Subcutaneous abdominal adipose tissue (tissue), 5 donors: Measurements from ENCODE around the gene EML6.

Experiments used
- H3K27ac ChIP-seq: one replicate; pipeline ENCODE4 v1.7.0; 2013; ENCODE audit warnings: low read depth, mild to moderate bottlenecking, inconsistent platforms, low read length, moderate library complexity
- H3K27me3 ChIP-seq, 5 donors: one replicate each; pipeline ENCODE4 v1.7.0; 2013; ENCODE audit warnings: low read length in 5 of 5, inconsistent platforms in 1 of 5; ENCODE audit not compliant: control insufficient read depth in 5 of 5, insufficient read depth in 4 of 5
- H3K36me3 ChIP-seq, 5 donors: one replicate each; pipeline ENCODE4 v1.7.0; 2013; ENCODE audit warnings: low read length in 5 of 5; ENCODE audit not compliant: control insufficient read depth in 5 of 5, insufficient read depth in 5 of 5
- H3K4me1 ChIP-seq, 5 donors: one replicate each; pipeline ENCODE4 v1.7.0; 2013; ENCODE audit warnings: low read length in 5 of 5, mild to moderate bottlenecking in 3 of 5, moderate library complexity in 1 of 5; ENCODE audit not compliant: control insufficient read depth in 5 of 5, insufficient read depth in 5 of 5
- H3K4me3 ChIP-seq, 5 donors: one replicate each; pipeline ENCODE4 v1.7.0; 2013; ENCODE audit warnings: low read length in 5 of 5, low read depth in 1 of 5
- H3K9ac ChIP-seq, 5 donors: one replicate each; pipeline ENCODE4 v1.7.0; 2013; ENCODE audit warnings: low read length in 5 of 5, mild to moderate bottlenecking in 4 of 5, moderate library complexity in 3 of 5
- H3K9me3 ChIP-seq, 5 donors: one replicate each; pipeline ENCODE4 v1.7.0; 2013; ENCODE audit warnings: low read length in 5 of 5; ENCODE audit not compliant: control insufficient read depth in 5 of 5
- donor health status: healthy.
- donor health status: healthy.
- donor health status: healthy.
- donor health status: healthy.
- donor health status: healthy.

Gene EML6

DNA sequence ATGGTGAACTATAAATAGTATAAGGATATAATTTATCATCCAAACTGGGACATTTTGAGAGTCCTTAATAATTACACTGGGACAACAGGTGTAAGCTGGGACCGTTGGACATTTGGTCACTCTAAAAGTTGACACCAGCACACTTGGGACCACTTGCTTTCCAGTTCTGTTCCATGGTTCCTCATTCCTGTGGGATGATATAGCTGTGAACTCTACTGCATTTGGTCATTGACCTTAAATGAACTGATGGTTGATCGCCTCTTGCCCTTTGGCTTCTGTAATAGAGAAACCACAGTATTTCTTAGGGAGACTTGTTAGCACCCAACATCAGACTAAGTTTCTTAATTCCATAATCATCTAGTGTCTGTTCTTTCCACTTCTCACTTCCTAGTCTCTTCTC, 46.7 kb downstream of the EML6 start:
- H3K4me3 ChIP-seq = no peak overlapping the region
- H3K27ac ChIP-seq = no peak overlapping the region
- no peaks in the 10 kb centered on the region for H3K27me3 ChIP-seq
- peaks cover 0 to 3% (median 0%) of the 10 kb centered on the region in 5 donors for H3K4me1 ChIP-seq
- H3K9me3 ChIP-seq = peaks cover 0 to 6% (median 2%) of the 10 kb centered on the region in 5 donors
- H3K9ac ChIP-seq = no peak overlapping the region
- no peaks in the 10 kb centered on the region for H3K36me3 ChIP-seq

DNA sequence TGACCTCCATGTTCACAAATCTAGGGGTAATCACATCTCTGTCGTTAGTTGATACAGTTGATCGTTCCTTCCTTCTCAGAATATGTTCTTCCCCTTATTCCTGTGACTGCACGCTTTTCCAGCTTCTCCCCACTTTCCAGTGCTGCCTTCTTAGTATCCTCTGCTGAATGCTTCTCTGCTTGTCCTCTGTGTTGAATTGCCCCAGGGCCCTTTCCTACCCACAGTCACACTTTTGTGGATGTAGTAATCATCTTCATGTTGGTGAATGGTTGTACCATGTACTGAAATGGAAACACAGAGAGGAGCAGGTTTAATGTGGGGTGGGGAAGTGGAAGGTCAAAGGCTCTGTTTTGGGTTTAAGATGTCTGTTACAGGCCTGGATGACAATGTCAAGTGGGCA, 47.2 kb downstream of the EML6 start:
- Histone ChIP-seq H3K9ac (no peak overlapping the region), H3K4me1 (peaks cover 0 to 3% (median 0%) of the 10 kb centered on the region in 5 donors), H3K9me3 (peaks cover 0 to 10% (median 6%) of the 10 kb centered on the region in 5 donors), H3K36me3 (no peaks in the 10 kb centered on the region), H3K27me3 (no peaks in the 10 kb centered on the region), H3K27ac (no peak overlapping the region), H3K4me3 (no peak overlapping the region)

DNA sequence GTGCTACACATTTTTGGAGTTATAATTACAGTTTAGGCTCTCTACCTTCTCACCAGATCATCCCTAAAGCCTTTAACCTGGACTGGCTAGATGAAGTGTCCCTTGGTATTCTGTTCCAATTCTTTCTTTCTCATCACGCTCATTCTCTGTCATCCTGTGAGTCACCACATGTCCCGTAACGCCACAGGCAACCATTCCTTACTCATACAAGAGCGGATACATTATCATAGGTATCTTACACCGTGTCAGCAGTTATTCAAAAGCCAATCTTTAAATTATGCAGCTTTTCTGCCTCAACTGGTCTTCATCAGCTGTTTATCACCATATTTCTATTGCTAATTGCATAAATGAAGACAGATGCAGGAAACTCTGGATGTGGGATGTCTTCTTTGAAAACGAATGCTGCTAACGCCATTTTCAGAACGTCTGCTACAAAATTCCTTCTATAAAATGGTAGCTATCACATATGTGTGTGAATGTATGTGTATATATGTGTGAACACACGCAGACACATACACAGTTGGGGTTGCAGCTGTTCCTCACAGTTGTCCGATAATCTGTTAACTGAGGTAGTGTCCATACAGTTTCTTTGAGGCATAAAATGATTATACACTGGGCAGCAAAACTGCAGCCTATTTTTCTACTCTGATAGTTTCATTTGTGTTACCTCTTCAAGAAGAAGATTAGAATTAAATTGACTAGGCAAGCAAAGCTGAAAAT, 47.9 kb downstream of the EML6 start:
- Histone ChIP-seq H3K9me3 (peaks cover 0 to 14% (median 6%) of the 10 kb centered on the region in 5 donors), H3K27ac (no peak overlapping the region), H3K4me1 (peaks cover 0 to 3% (median 0%) of the 10 kb centered on the region in 5 donors), H3K27me3 (no peaks in the 10 kb centered on the region), H3K9ac (no peak overlapping the region), H3K36me3 (no peaks in the 10 kb centered on the region), H3K4me3 (no peak overlapping the region)

DNA sequence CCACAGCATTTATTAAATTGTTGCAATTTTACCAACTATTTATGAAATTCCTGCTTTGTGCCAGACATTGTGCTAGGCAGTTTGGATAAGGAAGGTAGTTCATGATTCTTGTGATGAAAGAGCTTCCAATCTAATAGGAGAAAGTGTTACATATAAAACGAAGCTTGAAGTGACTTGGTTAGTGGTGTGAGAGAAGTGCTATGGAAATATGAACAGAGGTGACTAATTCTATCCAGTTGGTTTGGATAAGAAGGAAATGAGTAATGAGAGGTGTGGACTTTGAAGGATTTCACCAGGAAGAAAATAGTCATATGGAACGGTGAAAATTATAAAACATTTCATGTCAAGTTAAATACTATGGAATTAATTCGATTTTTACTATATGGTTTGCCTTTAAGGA, 48.6 kb downstream of the EML6 start:
- Histone ChIP-seq H3K9me3 (peaks cover 0 to 14% (median 6%) of the 10 kb centered on the region in 5 donors), H3K4me1 (peaks cover 0 to 3% (median 0%) of the 10 kb centered on the region in 5 donors), H3K27ac (no peak overlapping the region), H3K27me3 (no peaks in the 10 kb centered on the region), H3K4me3 (no peak overlapping the region), H3K9ac (no peak overlapping the region), H3K36me3 (no peaks in the 10 kb centered on the region)

DNA sequence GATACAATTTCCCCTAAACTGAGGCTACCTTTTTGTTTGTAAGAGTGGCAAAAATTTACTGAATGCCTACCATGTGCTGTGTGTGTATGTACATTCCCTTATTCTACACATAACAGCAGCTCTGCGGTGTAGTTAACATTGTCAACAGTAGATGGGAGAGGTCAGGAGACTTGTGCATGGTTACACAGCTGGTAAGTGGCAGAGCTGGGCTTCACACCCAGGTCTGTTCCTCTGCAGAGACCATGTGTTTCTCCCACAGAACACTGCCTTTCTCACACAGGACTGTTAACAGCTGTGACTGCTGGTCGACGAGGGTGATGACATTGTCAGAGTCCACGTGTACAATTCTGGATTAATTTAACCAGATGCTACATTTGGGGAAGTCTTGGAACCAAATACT, 49.1 kb downstream of the EML6 start:
- Histone ChIP-seq H3K27me3 (no peaks in the 10 kb centered on the region), H3K4me1 (peaks cover 0 to 3% (median 0%) of the 10 kb centered on the region in 5 donors), H3K36me3 (no peaks in the 10 kb centered on the region), H3K9ac (no peak overlapping the region), H3K4me3 (no peak overlapping the region), H3K27ac (no peak overlapping the region), H3K9me3 (peaks cover 0 to 14% (median 6%) of the 10 kb centered on the region in 5 donors)

DNA sequence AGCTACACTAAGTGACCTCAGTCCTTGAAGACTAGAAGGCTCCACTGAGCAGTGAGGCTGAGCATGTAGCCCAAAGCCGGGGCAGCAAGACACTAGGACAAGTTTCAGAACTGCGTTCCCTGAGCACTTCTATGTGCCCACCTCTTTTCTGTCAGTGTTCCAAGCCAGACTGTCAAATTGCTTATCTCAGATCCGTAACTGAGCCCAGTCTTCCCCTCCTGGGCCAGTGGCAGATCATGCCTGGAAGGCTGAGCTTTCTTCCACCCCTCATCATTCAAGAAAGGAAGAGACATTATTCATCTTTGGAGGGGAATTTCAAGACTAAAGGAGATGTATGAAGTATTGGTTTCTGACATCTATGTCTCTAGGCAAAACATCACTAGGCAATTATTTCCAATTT, 49.8 kb downstream of the EML6 start:
- Histone ChIP-seq H3K36me3 (no peaks in the 10 kb centered on the region), H3K4me3 (no peak overlapping the region), H3K27me3 (no peaks in the 10 kb centered on the region), H3K9ac (no peak overlapping the region), H3K9me3 (peaks cover 0 to 14% (median 6%) of the 10 kb centered on the region in 5 donors), H3K4me1 (peaks cover 0 to under 1% (median 0%) of the 10 kb centered on the region in 5 donors), H3K27ac (no peak overlapping the region)

DNA sequence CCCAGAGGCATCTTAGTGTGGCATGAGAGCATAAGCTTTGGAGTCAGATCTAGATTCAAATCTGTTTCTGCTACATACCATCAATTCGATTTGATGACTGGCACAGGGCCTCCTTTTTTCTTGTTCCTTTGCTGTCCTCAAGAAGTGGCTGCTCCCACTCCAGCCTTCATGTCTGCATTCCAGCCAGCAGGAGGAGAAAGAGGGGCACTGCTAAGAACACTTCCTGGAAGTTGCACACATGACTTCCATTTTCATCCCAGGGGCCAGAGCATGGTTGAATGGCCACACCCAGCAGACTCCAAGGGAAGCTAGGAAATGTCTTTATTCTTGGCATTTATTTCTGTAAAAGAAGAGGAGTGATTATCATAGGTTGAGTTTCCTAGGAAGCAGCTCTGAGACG, 50.4 kb downstream of the EML6 start:
- Histone ChIP-seq H3K4me1 (no peaks in the 10 kb centered on the region), H3K27ac (no peak overlapping the region), H3K9ac (no peak overlapping the region), H3K36me3 (no peaks in the 10 kb centered on the region), H3K27me3 (no peaks in the 10 kb centered on the region), H3K4me3 (no peak overlapping the region), H3K9me3 (peaks cover 0 to 14% (median 6%) of the 10 kb centered on the region in 5 donors)

DNA sequence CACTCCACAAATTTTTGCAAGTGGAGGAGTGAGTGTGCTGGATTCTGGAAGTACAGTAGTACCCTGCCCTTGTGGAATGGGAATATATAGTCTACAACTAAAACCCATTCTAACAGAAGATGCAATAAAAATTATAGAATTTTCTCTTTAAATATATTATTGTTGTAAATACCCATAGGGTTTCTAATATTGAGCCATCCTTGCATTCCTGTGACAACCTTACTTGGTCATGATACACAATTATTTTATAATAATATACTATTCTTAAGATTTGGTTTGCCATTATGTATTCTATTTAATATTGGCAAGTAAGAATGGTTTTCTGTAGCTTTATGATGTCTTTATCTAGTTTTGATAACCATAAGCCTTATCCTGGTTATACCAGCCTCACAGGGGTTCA, 52.2 kb downstream of the EML6 start:
- Histone ChIP-seq H3K27ac (no peak overlapping the region), H3K4me3 (no peak overlapping the region), H3K36me3 (no peaks in the 10 kb centered on the region), H3K9ac (no peak overlapping the region), H3K4me1 (no peaks in the 10 kb centered on the region), H3K9me3 (peaks cover 0 to 14% (median 6%) of the 10 kb centered on the region in 5 donors), H3K27me3 (no peaks in the 10 kb centered on the region)

DNA sequence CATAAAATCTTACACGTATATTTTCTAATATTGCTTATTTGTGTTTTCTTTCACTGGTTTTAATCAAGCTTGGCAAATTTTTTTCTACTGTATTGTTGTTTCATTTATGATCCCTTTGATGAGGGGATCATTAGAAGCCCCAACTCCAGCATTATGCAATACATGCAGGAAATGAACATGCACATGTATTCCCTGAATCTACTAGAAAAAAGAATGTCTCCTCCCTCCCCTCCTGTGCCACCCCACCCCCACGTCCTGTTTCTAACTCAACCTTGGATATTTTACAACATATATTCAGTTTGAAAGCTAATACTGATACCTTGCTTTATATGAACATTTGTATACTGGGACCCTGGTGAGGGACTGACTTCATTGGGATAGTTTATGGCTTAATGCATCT, 53.0 kb downstream of the EML6 start:
- no peaks in the 10 kb centered on the region for H3K4me1 ChIP-seq
- H3K27ac ChIP-seq = no peak overlapping the region
- H3K4me3 ChIP-seq = no peak overlapping the region
- no peak overlapping the region for H3K9ac ChIP-seq
- H3K27me3 ChIP-seq = no peaks in the 10 kb centered on the region
- H3K9me3 ChIP-seq = peaks cover 0 to 14% (median 6%) of the 10 kb centered on the region in 5 donors
- H3K36me3 ChIP-seq = no peaks in the 10 kb centered on the region

DNA sequence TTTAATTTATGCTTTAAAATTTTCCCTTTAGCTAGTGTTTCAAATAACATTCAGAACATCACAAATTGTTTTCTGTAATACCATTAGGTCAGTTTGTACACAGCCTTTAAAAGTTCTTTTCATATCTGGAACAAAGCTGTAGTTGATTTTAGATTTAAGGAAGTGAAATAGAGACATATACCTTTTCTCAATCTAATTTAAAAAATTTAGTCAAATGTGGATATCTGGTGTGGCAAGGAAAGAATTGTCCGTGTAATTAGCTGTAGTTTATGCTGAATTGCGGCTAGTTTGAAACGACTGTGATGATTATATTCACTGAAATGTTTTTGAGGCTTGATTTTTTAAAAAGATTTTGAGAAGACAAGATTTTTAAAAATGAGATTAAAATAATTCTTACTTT, 59.9 kb downstream of the EML6 start:
- no peak overlapping the region for H3K9ac ChIP-seq
- no peaks in the 10 kb centered on the region for H3K4me1 ChIP-seq
- H3K27ac ChIP-seq = no peak overlapping the region
- H3K36me3 ChIP-seq = no peaks in the 10 kb centered on the region
- no peaks in the 10 kb centered on the region for H3K9me3 ChIP-seq
- H3K27me3 ChIP-seq = no peaks in the 10 kb centered on the region
- no peak overlapping the region for H3K4me3 ChIP-seq
